Activated CD4-positive, CD25-positive, alpha-beta regulatory T cell treated with anti-CD3 and anti-CD28 coated beads, Interleukin-2, amount 50 U/mL, for 72 hours (primary cell): ENCODE results near the gene PARP4.
"Not testable (repeated sequence)": the region's sequence is repeated elsewhere in the genome, so short reads cannot be mapped to it uniquely, and the experiment has no call there.

Experiments used
- DNase-seq: peaks from one replicate; pipeline ENCODE4 v3.0.0; 2021

The PARP4 gene

GRCh38 chr13:24505256-24505655 is 7.3 kb downstream of the PARP4 start:
- DNase-seq, result no peak

GRCh38 chr13:24503379-24503696 is 9.2 kb downstream of the PARP4 start:
- DNase-seq, result no peak

- no peak for DNase-seq
These were observed 9.8 kb downstream of the PARP4 start for GRCh38 chr13:24502533-24503378.

- DNase-seq, result no peak
These were observed 11.6 kb downstream of the PARP4 start for GRCh38 chr13:24500977-24501376.

GRCh38 chr13:24497742-24498141 is 14.8 kb downstream of the PARP4 start:
- no peak for DNase-seq

- DNase-seq, result not testable (repeated sequence)
These were observed 16.3 kb downstream of the PARP4 start for GRCh38 chr13:24496295-24496694.

- no peak for DNase-seq
These were observed 17.3 kb downstream of the PARP4 start for GRCh38 chr13:24495151-24495729.

GRCh38 chr13:24493356-24493755 is 19.2 kb downstream of the PARP4 start:
- DNase-seq, result no peak

- no peak for DNase-seq
These were observed 20.7 kb downstream of the PARP4 start for GRCh38 chr13:24491845-24492244.

- DNase-seq, result no peak
These were observed 22.9 kb downstream of the PARP4 start for GRCh38 chr13:24489721-24490120.

- not testable (repeated sequence) for DNase-seq
These were observed 24.5 kb downstream of the PARP4 start for GRCh38 chr13:24488092-24488491.

GRCh38 chr13:24486017-24486657 is 26.4 kb downstream of the PARP4 start:
- DNase-seq, result not testable (repeated sequence)

GRCh38 chr13:24473686-24474085 is 38.9 kb downstream of the PARP4 start:
- DNase-seq, result no peak

- not testable (repeated sequence) for DNase-seq
These were observed 40.4 kb downstream of the PARP4 start for GRCh38 chr13:24472129-24472528.

GRCh38 chr13:24463078-24463477 is 49.5 kb downstream of the PARP4 start:
- DNase-seq, result no peak

GRCh38 chr13:24460256-24460655 is 52.3 kb downstream of the PARP4 start:
- no peak for DNase-seq

GRCh38 chr13:24459726-24460125 is 52.9 kb downstream of the PARP4 start:
- no peak for DNase-seq

GRCh38 chr13:24459234-24459633 is 53.3 kb downstream of the PARP4 start:
- DNase-seq, result no peak

GRCh38 chr13:24458736-24459135 is 53.8 kb downstream of the PARP4 start:
- DNase-seq, result no peak

GRCh38 chr13:24456396-24456795 is 56.2 kb downstream of the PARP4 start:
- DNase-seq, result no peak

- no peak for DNase-seq
These were observed 58.5 kb downstream of the PARP4 start for GRCh38 chr13:24454056-24454455.

GRCh38 chr13:24452044-24452443 is 60.5 kb downstream of the PARP4 start:
- DNase-seq, result no peak

GRCh38 chr13:24450530-24450929 is 62.0 kb downstream of the PARP4 start:
- DNase-seq, result no peak

GRCh38 chr13:24444851-24445250 is 67.7 kb downstream of the PARP4 start:
- DNase-seq, result not testable (repeated sequence)
